B cell (primary cell): ENCODE data around the gene C4BPB.

ENCODE experiments used
- CTCF ChIP-seq: fragments of 200-600 bp; IDR thresholded peaks from one replicate; pipeline ENCODE4 v1.8.0; 2022; ENCODE audit warnings: antibody characterized with exemption, mild to moderate bottlenecking
- EZH2 ChIP-seq: IDR thresholded peaks from 2 replicates; pipeline ENCODE4 v1.6.1; 2012; ENCODE audit warnings: borderline replicate concordance, low read depth, mild to moderate bottlenecking, moderate library complexity, low read length; ENCODE audit not compliant: insufficient read depth, poor library complexity, severe bottlenecking

DNA sequence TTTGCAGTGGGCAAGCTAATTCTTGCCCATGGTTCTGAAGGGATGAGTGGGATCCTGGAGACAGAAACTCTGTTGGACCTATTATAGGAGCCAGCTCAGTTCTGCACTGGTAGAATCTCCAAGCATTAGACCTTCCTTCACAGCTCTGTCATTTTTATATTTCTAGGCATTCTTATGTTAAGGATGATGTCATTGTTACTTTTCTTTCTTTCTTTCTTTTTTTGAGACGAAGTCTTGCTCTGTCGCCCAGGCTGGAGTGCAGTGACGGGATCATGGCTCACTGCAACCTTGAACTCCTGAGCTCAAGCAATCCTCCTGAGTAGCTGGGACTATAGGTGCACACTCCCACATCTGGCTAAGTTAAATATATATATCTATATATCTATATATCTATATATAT, 28.1 kb upstream of the C4BPB start:
- TF ChIP-seq CTCF (no peak), EZH2 (no peak)
